GM12874 (cell line): ENCODE results near the gene PAWR.

Experiments
- CTCF ChIP-seq: IDR thresholded peaks from 2 replicates; pipeline ENCODE4 v1.5.1; 2011; ENCODE audit warnings: low read depth, mild to moderate bottlenecking, control low read depth, low read length, moderate library complexity; ENCODE audit not compliant: insufficient read depth

The PAWR gene

GRCh38 chr12:79685068-79685467 lies 5.7 kb downstream of the PAWR start:
- no peak for TF ChIP-seq CTCF

DNA sequence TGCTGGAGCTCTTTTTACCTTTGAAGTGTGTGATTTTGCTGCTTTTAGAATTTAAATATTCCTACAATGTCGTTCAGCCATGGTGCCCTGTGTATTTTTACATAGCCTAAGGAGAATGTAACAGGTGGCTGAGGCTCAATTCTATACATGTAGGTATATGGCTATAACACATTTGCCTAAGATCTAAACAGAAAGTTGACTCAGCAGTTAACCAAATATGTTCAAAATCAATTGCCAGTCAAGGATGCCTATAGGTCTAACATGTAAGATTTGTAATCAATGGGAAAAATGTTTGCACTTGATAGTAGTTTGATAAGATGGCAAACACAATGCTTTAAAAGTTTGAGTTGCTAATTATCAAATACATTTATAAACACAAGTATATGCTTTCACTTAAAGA lies 8.2 kb downstream of the PAWR start:
- TF ChIP-seq CTCF: no peak

GRCh38 chr12:79681008-79681590 lies 9.7 kb downstream of the PAWR start:
- no peak for TF ChIP-seq CTCF

GRCh38 chr12:79680051-79680450 lies 10.7 kb downstream of the PAWR start:
- no peak for TF ChIP-seq CTCF

DNA sequence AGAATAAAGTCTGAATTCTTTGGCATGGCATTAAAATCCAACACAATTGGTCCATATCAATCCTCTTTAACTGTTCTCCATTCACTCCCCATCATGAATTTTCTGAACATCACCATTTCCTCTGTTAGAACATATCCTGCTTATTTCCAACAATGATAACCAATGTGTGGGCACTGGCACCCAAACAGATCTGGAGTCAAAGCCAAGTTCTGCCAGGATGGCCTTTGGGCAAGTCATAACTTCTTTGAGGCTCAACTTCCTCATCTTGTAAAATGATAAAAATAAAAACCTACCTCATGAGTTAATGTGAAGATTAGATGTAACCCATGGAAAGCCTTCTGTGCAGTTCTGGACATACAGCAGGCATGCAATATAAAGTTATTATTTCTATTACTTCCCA lies 12.5 kb downstream of the PAWR start:
- no peak for TF ChIP-seq CTCF

- TF ChIP-seq CTCF: no peak
Observed at GRCh38 chr12:79677672-79678071, 13.1 kb downstream of the PAWR start.

GRCh38 chr12:79676579-79676978 lies 14.2 kb downstream of the PAWR start:
- no peak for TF ChIP-seq CTCF

DNA sequence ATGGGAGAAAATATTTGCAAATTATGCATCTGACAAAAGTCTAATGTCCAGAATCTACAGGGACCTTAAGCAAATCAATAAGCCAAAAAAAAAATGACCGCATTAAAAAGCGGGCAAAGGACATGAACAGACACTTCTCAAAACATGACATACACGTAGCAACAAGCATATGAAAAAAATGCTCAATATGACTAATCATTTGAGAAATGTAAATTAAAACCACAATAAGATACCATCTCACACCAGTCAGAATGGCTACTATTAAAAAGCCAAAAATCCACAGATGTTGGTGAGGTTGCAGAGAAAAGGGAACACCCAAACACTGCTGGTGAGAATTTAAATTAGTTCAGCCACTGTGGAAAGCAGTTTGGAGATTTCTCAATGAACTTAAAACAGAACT lies 16.1 kb downstream of the PAWR start:
- TF ChIP-seq CTCF: no peak
